Stomach (tissue), 9 donors: Measurements from ENCODE around the gene ZNF276. TPM values are rescaled to one million over a fixed set of nuclear protein-coding genes. Genes with fewer than 3 reads are reported as not detected.
A peak's percentile ranks its signal among the peaks of the same experiment; 100 is the strongest.
"Not testable (repeated sequence)": the region's sequence is repeated elsewhere in the genome, so short reads cannot be mapped to it uniquely, and the experiment has no call there.

Experiments used
- DNase-seq, 2 donors: peaks; one replicate each; pipeline versions ENCODE4 v3.0.0 to v3.0.0-alpha.2; 2013 to 2019
- H3K27ac ChIP-seq, 5 donors: fragments of 200-600 bp in 4 of 5; sonication (generic) in 4 of 5; one replicate each; pipeline ENCODE4 v1.5.1; 2013 to 2019; ENCODE audit warnings: mild to moderate bottlenecking in 1 of 5, moderate library complexity in 1 of 5
- H3K27me3 ChIP-seq, 3 donors: fragments of 200-600 bp; sonication (generic); one replicate each; pipeline ENCODE4 v1.5.1; 2017 to 2019; ENCODE audit warnings: mixed run types in 1 of 3
- H3K36me3 ChIP-seq, 4 donors: fragments of 200-600 bp; sonication (generic); 1 replicate in 3 of 4; 2 replicates in 1 of 4; pipeline ENCODE4 v1.5.1; 2016 to 2019
- H3K4me1 ChIP-seq, 4 donors: fragments of 200-600 bp; sonication (generic); one replicate each; pipeline ENCODE4 v1.5.1; 2016 to 2019
- H3K4me3 ChIP-seq, 4 donors: fragments of 200-600 bp; sonication (generic) in 3 of 4; one replicate each; pipeline ENCODE4 v1.5.1; 2016 to 2019; ENCODE audit warnings: mild to moderate bottlenecking in 1 of 4
- H3K9me3 ChIP-seq, 4 donors: fragments of 200-600 bp; sonication (generic); one replicate each; pipeline ENCODE4 v1.5.1; 2016 to 2019
- CTCF ChIP-seq, 7 experiments: fragments of 450-650 bp in 4 of 7; fragments of 200-600 bp in 3 of 7; sonication (generic) in 3 of 7; IDR thresholded peaks; one replicate each; pipeline ENCODE4 v1.5.1; 2016 to 2019; ENCODE audit warnings: antibody characterized with exemption in 7 of 7, control low read depth in 2 of 7, mild to moderate bottlenecking in 1 of 7
- EP300 ChIP-seq: sonication (generic); formaldehyde crosslinking; IDR thresholded peaks from one replicate; pipeline ENCODE4 v1.6.1; 2017; ENCODE audit warnings: antibody characterized with exemption
- POLR2A ChIP-seq, 4 donors: fragments of 450-650 bp; IDR thresholded peaks; one replicate each; pipeline ENCODE4 v1.6.1; 2016; ENCODE audit warnings: antibody characterized with exemption in 4 of 4, control low read depth in 2 of 4, mild to moderate bottlenecking in 1 of 4, moderate library complexity in 1 of 4
- POLR2AphosphoS5 ChIP-seq, 3 donors: sonication (generic); formaldehyde crosslinking; IDR thresholded peaks; one replicate each; pipeline ENCODE4 v1.6.1; 2016; ENCODE audit warnings: antibody characterized with exemption in 3 of 3
- WGBS, 5 donors: extraction: QIAGEN DNeasy Blood & Tissue Kit in 3 of 5; methylation state at CpG; one replicate each; pipeline versions ENCODE4 v1.1.5 to v1.1.7; 2013 to 2018; 5-methylcytosine and 5-hydroxymethylcytosine counted together
- intact Hi-C: fragments of 100-400 bp; cut with DNase I; formaldehyde crosslinking; loops from one replicate; pipeline ENCODE4 v1.15.1; 2023; ENCODE audit warnings: low total_unique reads
- polyA plus RNA-seq, 3 donors: library from polyadenylated mRNA; stranded (reverse); fragments of 200-250 nt; gene quantifications; one replicate each; pipeline ENCODE4 v1.2.3, GENCODE V29; 2013
- total RNA-seq, 5 donors: library from RNA; depleted of rRNA; stranded (reverse); fragments of >200 nt; gene quantifications; one replicate each; pipeline versions ENCODE4 v1.1.0 to v1.2.3, GENCODE V29; 2014 to 2016
- donor health status: healthy with polysubstance abuse.
- donor health status: Bipolar disorder and iron deficiency.
- donor health status: healthy.

Gene ZNF276
- total and polyA plus RNA-seq, 8 donors = 11.0 to 418 (median 32.6) TPM

- no peak for DNase-seq
- no peak for TF ChIP-seq POLR2AphosphoS5 (IDR thresholded peaks at IDR 0.05)
- TF ChIP-seq EP300 = no peak
- no peak for TF ChIP-seq POLR2A (IDR thresholded peaks at IDR 0.05)
- no peak for TF ChIP-seq CTCF (IDR thresholded peaks at IDR 0.05)
- peaks cover 34 to 91% (median 88%) of the 10 kb centered on the region in 4 donors for H3K36me3 ChIP-seq
These were observed 27.2 kb upstream of the ZNF276 start for GRCh38 chr16:89693931-89694783.

GRCh38 chr16:89694784-89695085 lies 26.6 kb upstream of the ZNF276 start:
- Histone ChIP-seq H3K36me3 (peaks cover 34 to 85% (median 82%) of the 10 kb centered on the region in 4 donors), H3K4me1 (peaks cover 4 to 30% (median 14%) of the 10 kb centered on the region in 4 donors)
- WGBS, 5 donors = 60 to 87% (median 81%) methylated on average over 1 to 23 of the region's 23 CpGs
- H3K27me3 ChIP-seq, H3K27ac ChIP-seq, intact Hi-C loops, H3K9me3 ChIP-seq, H3K4me3 ChIP-seq: not testable (repeated sequence)
- peak in 1 of 2 donors; percentile 12 for DNase-seq

More at GRCh38 chr16:89693931-89694783, 27.2 kb upstream of the ZNF276 start:
- Histone ChIP-seq H3K27ac (no peak overlapping the region), H3K27me3 (no peaks in the 10 kb centered on the region), H3K4me1 (peaks cover 0 to 27% (median 11%) of the 10 kb centered on the region in 4 donors), H3K9me3 (no peaks in the 10 kb centered on the region), H3K4me3 (no peak overlapping the region)
- intact Hi-C loops = no loop called here
- WGBS, 5 donors = 87 to 92% (median 89%) methylated on average over 23 to 32 of the region's 32 CpGs

- intact Hi-C loops = no loop called here
- DNase-seq = peak in 1 of 2 donors; percentile 16
These were observed 26.1 kb upstream of the ZNF276 start for GRCh38 chr16:89695086-89695874.

GRCh38 chr16:89695875-89696669 lies 25.3 kb upstream of the ZNF276 start:
- TF ChIP-seq CTCF (IDR thresholded peaks at IDR 0.05) (no peak), POLR2A (IDR thresholded peaks at IDR 0.05) (no peak), POLR2AphosphoS5 (IDR thresholded peaks at IDR 0.05) (no peak), EP300 (no peak)
- DNase-seq = peak in 1 of 2 donors; percentile 11
- Histone ChIP-seq H3K27ac (no peak overlapping the region), H3K27me3 (peaks cover 0 to 4% (median 0%) of the 10 kb centered on the region in 3 donors), H3K36me3 (peaks cover 34 to 71% (median 69%) of the 10 kb centered on the region in 4 donors), H3K4me3 (no peak overlapping the region), H3K4me1 (peaks cover 16 to 43% (median 28%) of the 10 kb centered on the region in 4 donors), H3K9me3 (no peaks in the 10 kb centered on the region)
- intact Hi-C loops = no loop called here
- 75 to 81% (median 77%) methylated on average over 22 to 25 of the region's 25 CpGs for WGBS, 5 donors

More at GRCh38 chr16:89695086-89695874, 26.1 kb upstream of the ZNF276 start:
- no peak overlapping the region for H3K4me3 ChIP-seq
- no peaks in the 10 kb centered on the region for H3K27me3 ChIP-seq
- no peaks in the 10 kb centered on the region for H3K9me3 ChIP-seq
- 81 to 87% (median 82%) methylated on average over 15 to 31 of the region's 31 CpGs for WGBS, 5 donors
- peaks cover 34 to 79% (median 77%) of the 10 kb centered on the region in 4 donors for H3K36me3 ChIP-seq
- TF ChIP-seq POLR2A (IDR thresholded peaks at IDR 0.05) (no peak), POLR2AphosphoS5 (IDR thresholded peaks at IDR 0.05) (no peak), EP300 (no peak), CTCF (IDR thresholded peaks at IDR 0.05) (no peak)
- H3K4me1 ChIP-seq = peaks cover 8 to 35% (median 20%) of the 10 kb centered on the region in 4 donors
- H3K27ac ChIP-seq = no peak overlapping the region
